HepG2 (cell line): ENCODE data around the gene CCK. TPM values are rescaled to one million over a fixed set of nuclear protein-coding genes. Genes with fewer than 3 reads are reported as not detected.

Experiments used
- ATAC-seq: fragments of 200-7000 bp; cut with Tn5 transposase; 3 replicates; pipeline ENCODE4 v1.9.1; 2020; ENCODE audit warnings: mild to moderate bottlenecking, moderate library complexity
- BruUV-seq: library from RNA; stranded (reverse); fragments of 400-500 nt; replicated peaks from 2 replicates; lab custom pipeline; 2021; lab: Mats Ljungman, UMichigan
- CTCF ChIA-PET: fragments of 300-600 bp; formaldehyde crosslinking; extraction: SDS; loops from one replicate; lab custom pipeline; 2021; ENCODE audit warnings: low total read pairs, inconsistent platforms, low intra/inter-chr PET ratio; lab: Yijun Ruan, JAX
- POLR2A ChIA-PET: fragments of 350-600 bp; sonication (Branson Sonifier 250); formaldehyde crosslinking; loops from one replicate; lab custom pipeline; 2020; ENCODE audit warnings: antibody characterized with exemption, inconsistent platforms; lab: Yijun Ruan, JAX
- DNase-seq: peaks from one replicate; pipeline ENCODE4 v3.0.0-alpha.2; 2015; ENCODE audit warnings: low spot score
- FAIRE-seq: peaks from 3 replicates; lab custom pipeline; 2011; peaks lifted over from hg19 to GRCh38; lab: Jason Lieb, UNC
- H2AFZ ChIP-seq: one replicate; pipeline ENCODE4 v1.6.1; 2011; ENCODE audit warnings: low read length, inconsistent platforms
- H3K27ac ChIP-seq: fragments of 300-600 bp; 3 replicates; pipeline ENCODE4 v1.8.0; 2011; ENCODE audit warnings: mixed run types, mild to moderate bottlenecking, mixed read lengths, low read length, inconsistent platforms; ENCODE audit not compliant: insufficient read depth; ENCODE audit errors: extremely low read length
- H3K27me3 ChIP-seq, 2 experiments: fragments of 200-600 bp in 1 of 2; 2 replicates in 1 of 2; 3 replicates in 1 of 2; pipeline versions ENCODE4 v1.6.0 to v1.8.0; 2011; ENCODE audit warnings: low read length in 2 of 2, mild to moderate bottlenecking in 2 of 2, moderate library complexity in 2 of 2, inconsistent platforms in 1 of 2; ENCODE audit not compliant: insufficient read depth in 2 of 2, control insufficient read depth in 1 of 2
- H3K36me3 ChIP-seq, 2 experiments: fragments of 200-600 bp in 1 of 2; replicated peaks in 1 of 2; 2 replicates in 1 of 2; 3 replicates in 1 of 2; pipeline versions ENCODE4 v1.5.1 to v1.8.0; 2011; ENCODE audit warnings: low read length in 2 of 2, inconsistent platforms in 1 of 2; ENCODE audit not compliant: insufficient read depth in 2 of 2, control insufficient read depth in 1 of 2
- H3K4me1 ChIP-seq: 2 replicates; pipeline ENCODE4 v1.5.1; 2012; ENCODE audit warnings: low read length, inconsistent platforms; ENCODE audit not compliant: insufficient read depth
- H3K4me2 ChIP-seq: 2 replicates; pipeline ENCODE4 v1.6.0; 2011; ENCODE audit warnings: low read depth, low read length, inconsistent platforms
- H3K4me3 ChIP-seq, 3 experiments: fragments of 200-600 bp in 1 of 3; sonication (generic), shearing (Covaris generic) in 1 of 3; replicated peaks in 1 of 3; 2 replicates each; pipeline ENCODE4 v1.5.1; 2011 to 2016; ENCODE audit warnings: low read length in 3 of 3, inconsistent platforms in 2 of 3, low read depth in 2 of 3, mild to moderate bottlenecking in 2 of 3, control low read depth in 1 of 3, mixed read lengths in 1 of 3; ENCODE audit not compliant: insufficient read depth in 1 of 3
- H3K79me2 ChIP-seq: one replicate; pipeline ENCODE4 v1.6.1; 2011; ENCODE audit warnings: low read length, inconsistent platforms; ENCODE audit not compliant: insufficient read depth
- H3K9ac ChIP-seq: 2 replicates; pipeline ENCODE4 v1.6.0; 2011; ENCODE audit warnings: mild to moderate bottlenecking, low read depth, low read length, inconsistent platforms; ENCODE audit not compliant: insufficient read depth
- H3K9me3 ChIP-seq: 2 replicates; pipeline ENCODE4 v1.5.1; 2012; ENCODE audit warnings: mild to moderate bottlenecking, low read length
- H4K20me1 ChIP-seq: 2 replicates; pipeline ENCODE4 v1.6.0; 2011; ENCODE audit warnings: inconsistent platforms, mild to moderate bottlenecking, low read length, moderate library complexity; ENCODE audit not compliant: insufficient read depth
- E2F2 ChIP-seq: sonication (generic); formaldehyde crosslinking; IDR thresholded peaks from 2 replicates; pipeline ENCODE4 v1.4.0; 2020; ENCODE audit warnings: missing genetic modification reagents, borderline replicate concordance
- FOXK1 ChIP-seq: sonication (generic); formaldehyde crosslinking; IDR thresholded peaks from 2 replicates; pipeline ENCODE4 v1.4.0; 2020; ENCODE audit warnings: low read depth, missing genetic modification reagents, borderline replicate concordance
- HMGXB4 ChIP-seq, 2 experiments: sonication (generic) in 1 of 2; formaldehyde crosslinking in 1 of 2; IDR thresholded peaks; 2 replicates each; pipeline versions ENCODE4 v1.4.0 to v1.6.1; 2018 to 2020; ENCODE audit warnings: missing genetic modification reagents in 2 of 2, borderline replicate concordance in 1 of 2, low read depth in 1 of 2, mild to moderate bottlenecking in 1 of 2, missing biosample characterization in 1 of 2
- HOMEZ ChIP-seq: IDR thresholded peaks from 2 replicates; pipeline ENCODE4 v1.6.1; 2016; ENCODE audit warnings: low read depth
- MED1 ChIP-seq: sonication (generic); formaldehyde crosslinking; IDR thresholded peaks from 2 replicates; pipeline ENCODE4 v1.4.0; 2020; ENCODE audit warnings: missing genetic modification reagents
- PHB2 ChIP-seq: fragments of 450-650 bp; IDR thresholded peaks from 2 replicates; pipeline ENCODE4 v1.6.1; 2018; ENCODE audit not compliant: partially characterized antibody
- RAD51 ChIP-seq: fragments of 450-650 bp; IDR thresholded peaks from 2 replicates; pipeline ENCODE4 v1.6.1; 2016; ENCODE audit warnings: borderline replicate concordance
- ZNF136 ChIP-seq: sonication (generic); formaldehyde crosslinking; IDR thresholded peaks from 2 replicates; pipeline ENCODE4 v1.8.1; 2022; ENCODE audit warnings: low read depth, mild to moderate bottlenecking, moderate library complexity, missing genetic modification reagents
- ZNF20 ChIP-seq: sonication (generic); formaldehyde crosslinking; IDR thresholded peaks from 2 replicates; pipeline ENCODE4 v1.4.0; 2020; ENCODE audit warnings: mild to moderate bottlenecking, moderate library complexity, missing genetic modification reagents
- ZNF850 ChIP-seq: sonication (generic); formaldehyde crosslinking; conservative IDR thresholded peaks from 2 replicates; pipeline ENCODE4 v1.9.0; 2021; ENCODE audit warnings: mild to moderate bottlenecking, missing genetic modification reagents
- WGBS: methylation state at CpG from one replicate; pipeline ENCODE4 v1.1.6; 2017; ENCODE audit warnings: low lambda C conversion rate; 5-methylcytosine and 5-hydroxymethylcytosine counted together
- in situ Hi-C: cut with HindIII; loops from 2 replicates; pipeline ENCODE4 v1.10.0; 2017; ENCODE audit warnings: low pct_unique_long_range_greater_than_20kb; ENCODE audit not compliant: extremely low pct_ligation_motif_present
- intact Hi-C: fragments of 100-400 bp; cut with micrococcal nuclease; formaldehyde crosslinking; loops from one replicate; pipeline ENCODE4 v1.10.0; 2022; ENCODE audit not compliant: unreplicated experiment
- polyA plus RNA-seq, 8 experiments: library from polyadenylated mRNA; depleted of rRNA in 3 of 8; stranded (reverse) in 7 of 8; unstranded in 1 of 8; fragments of >200 nt; fragmentation: Illumina TruSeq in 4 of 8; extraction: Trizol in 4 of 8; gene quantifications; 2 replicates each; pipeline versions ENCODE4 v1.2.1 to v1.2.3, GENCODE V29; 2011 to 2016; ENCODE audit warnings: low read depth in 4 of 8, missing spikeins in 1 of 8, mixed read lengths in 1 of 8; ENCODE audit not compliant: insufficient read depth in 1 of 8
- total RNA-seq, 5 experiments: library from RNA; depleted of rRNA; stranded (reverse); fragments of >200 nt; fragmentation: Illumina TruSeq; extraction: Trizol; gene quantifications; 2 replicates each; pipeline ENCODE4 v1.2.3, GENCODE V29; 2016; ENCODE audit warnings: low read depth in 1 of 5

CCK gene
- total and polyA plus RNA-seq, 2 of the 13 experiments (the other 11 are each of a cell fraction or from before 2014, with no cell fraction given), result not detected

- no peak for TF ChIP-seq E2F2 (CRISPR knock-in tag)
- TF ChIP-seq, all 625 proteins: peak for 0
These were observed 35.6 kb upstream of the CCK start (continued) for GRCh38 chr3:42301446-42302175.

- ChIA-PET POLR2A (no interaction called here), CTCF (no interaction called here)
- Histone ChIP-seq H3K4me3 (no peak overlapping the region), H3K79me2 (no peaks in the 10 kb centered on the region), H3K4me1 (no peaks in the 10 kb centered on the region), H4K20me1 (no peaks in the 10 kb centered on the region), H3K36me3 (no peaks in the 10 kb centered on the region), H3K4me2 (no peak overlapping the region), H2AFZ (no peak overlapping the region), H3K9me3 (no peaks in the 10 kb centered on the region), H3K9ac (no peak overlapping the region), H3K27ac (no peak overlapping the region), H3K27me3 (no peaks in the 10 kb centered on the region; a peak in 1 of 5 replicates)
- in situ Hi-C loops, result no loop called here
- ATAC-seq (no peak), FAIRE-seq (no peak), DNase-seq (no peak)
- intact Hi-C loops, result no loop called here
- BruUV-seq, result no TSS peak
- no peak for TF ChIP-seq HOMEZ (CRISPR knock-in tag)
- TF ChIP-seq ZNF850, result no peak
- TF ChIP-seq MED1 (CRISPR knock-in tag), result no peak
- no peak for TF ChIP-seq ZNF136 (CRISPR knock-in tag)
- no peak for TF ChIP-seq FOXK1
- no peak for TF ChIP-seq PHB2
- TF ChIP-seq RAD51, result no peak
- TF ChIP-seq HMGXB4 (CRISPR knock-in tag; IDR thresholded peaks at IDR 0.05; ENCODE audit: borderline replicate concordance in 1 of 2, low read depth in 1 of 2), result no peak
- no peak for TF ChIP-seq ZNF20
- 0% methylated on average over 3 of the region's 3 CpGs for WGBS
These were observed 34.8 kb upstream of the CCK start for GRCh38 chr3:42300778-42301177.
